GM12874 (cell line): ENCODE results near the gene ABCC4.

ENCODE experiments used
- CTCF ChIP-seq: IDR thresholded peaks from 2 replicates; pipeline ENCODE4 v1.5.1; 2011; ENCODE audit warnings: low read depth, mild to moderate bottlenecking, control low read depth, low read length, moderate library complexity; ENCODE audit not compliant: insufficient read depth

ABCC4 gene

GRCh38 chr13:95233026-95233635 is 68.1 kb downstream of the ABCC4 start:
- no peak for TF ChIP-seq CTCF

GRCh38 chr13:95231393-95231792 is 69.9 kb downstream of the ABCC4 start:
- no peak for TF ChIP-seq CTCF

- no peak for TF ChIP-seq CTCF
Observed at GRCh38 chr13:95229855-95230254, 71.4 kb downstream of the ABCC4 start.

DNA sequence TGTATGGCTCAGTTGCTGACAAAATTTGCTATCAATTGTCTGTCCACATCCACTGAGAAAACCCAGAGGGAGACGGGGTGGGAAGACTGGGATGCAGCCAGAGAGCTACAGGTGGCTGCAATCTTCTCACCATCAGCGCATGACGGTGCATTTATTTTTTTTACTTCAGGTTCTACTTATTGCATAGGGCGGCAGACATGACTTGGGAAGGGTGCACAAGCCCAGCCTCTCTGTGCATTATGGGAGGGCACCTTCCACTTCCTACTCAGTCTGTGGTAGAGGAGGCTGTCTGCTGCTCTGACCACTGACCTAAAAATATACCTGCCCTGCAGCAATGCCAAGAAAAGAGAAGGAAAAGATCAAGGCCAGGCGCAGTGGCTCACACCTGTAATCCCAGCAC is 73.1 kb downstream of the ABCC4 start:
- no peak for TF ChIP-seq CTCF

GRCh38 chr13:95226932-95227695 is 74.1 kb downstream of the ABCC4 start:
- no peak for TF ChIP-seq CTCF

- TF ChIP-seq CTCF, result no peak
Observed at GRCh38 chr13:95226476-95226875, 74.8 kb downstream of the ABCC4 start.

DNA sequence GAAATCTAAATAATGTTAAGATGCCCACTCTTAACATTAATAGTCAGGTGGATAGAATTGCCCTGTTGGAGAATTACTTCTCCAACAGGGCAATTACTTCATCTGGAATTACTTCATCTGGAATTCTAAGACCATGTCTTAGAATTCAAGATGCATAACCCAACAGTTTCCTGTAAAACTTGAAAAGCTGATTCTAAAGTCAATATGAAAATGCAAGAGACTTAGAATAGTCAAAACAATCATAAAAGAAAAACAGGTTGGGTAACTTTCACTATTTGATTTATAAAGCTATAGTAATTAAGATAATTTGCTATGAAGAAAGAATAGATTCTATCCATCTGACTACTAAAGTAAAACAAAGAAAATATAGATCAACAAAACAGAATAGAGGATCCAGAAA is 75.2 kb downstream of the ABCC4 start:
- no peak for TF ChIP-seq CTCF
